Loucy (cell line): ENCODE data around the gene NGEF.

Experiments used
- EZH2phosphoT487 ChIP-seq: fragments of 200-600 bp; IDR thresholded peaks from 2 replicates; pipeline ENCODE4 v1.6.1; 2018; ENCODE audit warnings: antibody characterized with exemption, mild to moderate bottlenecking, moderate library complexity, borderline replicate concordance
- TF ChIP-seq, protein P1 (sequence below): fragments of 200-600 bp; sonication (generic); conservative IDR thresholded peaks from 2 replicates; pipeline ENCODE4 v1.5.1; 2014; ENCODE audit warnings: mild to moderate bottlenecking, antibody characterized with exemption, low read length

DNA sequence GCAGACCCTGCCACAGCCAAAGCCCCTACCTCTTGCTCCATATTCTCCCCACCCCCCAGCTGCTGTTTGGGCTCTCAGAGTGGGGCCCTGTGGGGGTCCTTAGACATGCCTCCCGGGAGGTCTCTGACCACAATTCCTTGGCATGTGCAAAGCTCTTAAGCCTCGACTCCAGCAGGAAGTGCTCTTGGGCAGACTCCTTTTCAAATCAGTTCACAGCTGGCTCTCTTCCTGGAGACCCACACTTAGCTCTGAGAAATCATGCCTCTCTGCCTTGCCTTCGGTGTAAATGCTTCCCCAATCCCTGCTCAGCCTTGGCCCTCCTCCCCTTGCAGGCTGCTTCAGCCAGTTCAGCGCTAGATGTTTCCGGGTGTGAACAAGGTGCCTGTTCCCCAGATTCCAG lies 46.9 kb downstream of the NGEF start:
- TF ChIP-seq, protein P1, sequence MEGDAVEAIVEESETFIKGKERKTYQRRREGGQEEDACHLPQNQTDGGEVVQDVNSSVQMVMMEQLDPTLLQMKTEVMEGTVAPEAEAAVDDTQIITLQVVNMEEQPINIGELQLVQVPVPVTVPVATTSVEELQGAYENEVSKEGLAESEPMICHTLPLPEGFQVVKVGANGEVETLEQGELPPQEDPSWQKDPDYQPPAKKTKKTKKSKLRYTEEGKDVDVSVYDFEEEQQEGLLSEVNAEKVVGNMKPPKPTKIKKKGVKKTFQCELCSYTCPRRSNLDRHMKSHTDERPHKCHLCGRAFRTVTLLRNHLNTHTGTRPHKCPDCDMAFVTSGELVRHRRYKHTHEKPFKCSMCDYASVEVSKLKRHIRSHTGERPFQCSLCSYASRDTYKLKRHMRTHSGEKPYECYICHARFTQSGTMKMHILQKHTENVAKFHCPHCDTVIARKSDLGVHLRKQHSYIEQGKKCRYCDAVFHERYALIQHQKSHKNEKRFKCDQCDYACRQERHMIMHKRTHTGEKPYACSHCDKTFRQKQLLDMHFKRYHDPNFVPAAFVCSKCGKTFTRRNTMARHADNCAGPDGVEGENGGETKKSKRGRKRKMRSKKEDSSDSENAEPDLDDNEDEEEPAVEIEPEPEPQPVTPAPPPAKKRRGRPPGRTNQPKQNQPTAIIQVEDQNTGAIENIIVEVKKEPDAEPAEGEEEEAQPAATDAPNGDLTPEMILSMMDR, result no peak
- TF ChIP-seq EZH2phosphoT487, result no peak
